Measurements from ENCODE around the gene KIF6.

KIF6 gene

GRCh38 chr6:39451831-39452230 lies 273.4 kb downstream of the KIF6 start:
- no peak for DNase-seq (ENCODE audit: low spot score)

GRCh38 chr6:39449022-39449421 lies 276.2 kb downstream of the KIF6 start:
- no peak for DNase-seq (ENCODE audit: low spot score)

- no peak for DNase-seq (ENCODE audit: low spot score)
These were observed 278.3 kb downstream of the KIF6 start for GRCh38 chr6:39446909-39447308.

GRCh38 chr6:39445667-39446066 lies 279.5 kb downstream of the KIF6 start:
- no peak for DNase-seq (ENCODE audit: low spot score)

- DNase-seq (ENCODE audit: low spot score): no peak
These were observed 280.7 kb downstream of the KIF6 start for GRCh38 chr6:39444479-39445019.

- no peak for DNase-seq (ENCODE audit: low spot score)
These were observed 283.2 kb downstream of the KIF6 start for GRCh38 chr6:39441986-39442385.

GRCh38 chr6:39441301-39441700 lies 283.9 kb downstream of the KIF6 start:
- DNase-seq (ENCODE audit: low spot score): no peak

GRCh38 chr6:39440039-39440426 lies 285.2 kb downstream of the KIF6 start:
- DNase-seq (ENCODE audit: low spot score): no peak

GRCh38 chr6:39439342-39440038 lies 285.7 kb downstream of the KIF6 start:
- DNase-seq (ENCODE audit: low spot score): no peak

- no peak for DNase-seq (ENCODE audit: low spot score)
These were observed 291.6 kb downstream of the KIF6 start for GRCh38 chr6:39433630-39434029.

- no peak for DNase-seq (ENCODE audit: low spot score)
These were observed 292.7 kb downstream of the KIF6 start for GRCh38 chr6:39432330-39433025.

- DNase-seq (ENCODE audit: low spot score): no peak
These were observed 294.2 kb downstream of the KIF6 start for GRCh38 chr6:39430871-39431523.

GRCh38 chr6:39430446-39430845 lies 294.8 kb downstream of the KIF6 start:
- DNase-seq (ENCODE audit: low spot score): no peak

- DNase-seq (ENCODE audit: low spot score): no peak
These were observed 296.4 kb downstream of the KIF6 start for GRCh38 chr6:39428816-39429215.

GRCh38 chr6:39428152-39428551 lies 297.1 kb downstream of the KIF6 start:
- DNase-seq (ENCODE audit: low spot score): no peak

- DNase-seq (ENCODE audit: low spot score): no peak
These were observed 299.1 kb downstream of the KIF6 start for GRCh38 chr6:39426073-39426456.

- DNase-seq (ENCODE audit: low spot score): no peak
These were observed 299.7 kb downstream of the KIF6 start for GRCh38 chr6:39425346-39426072.

GRCh38 chr6:39424831-39425230 lies 300.4 kb downstream of the KIF6 start:
- no peak for DNase-seq (ENCODE audit: low spot score)

GRCh38 chr6:39422238-39422637 lies 303.0 kb downstream of the KIF6 start:
- DNase-seq (ENCODE audit: low spot score): no peak

- DNase-seq (ENCODE audit: low spot score): no peak
These were observed 303.6 kb downstream of the KIF6 start for GRCh38 chr6:39421383-39422225.
